ENCODE measurements around the gene SAP30BP.

SAP30BP gene

GRCh38 chr17:75731716-75732498, 64.8 kb downstream of the SAP30BP start:
- Histone ChIP-seq H3K4me3 (ENCODE audit: low read length) (no peak overlapping the region), H3K4me2 (ENCODE audit: low read length) (no peak overlapping the region), H3K27ac (ENCODE audit: low read length) (no peak overlapping the region), H3K9me3 (ENCODE audit: insufficient read depth, low read length) (no peaks in the 10 kb centered on the region), H2AFZ (ENCODE audit: low read depth, low read length) (no peak overlapping the region), H3K79me2 (ENCODE audit: low read length) (no peaks in the 10 kb centered on the region), H4K20me1 (ENCODE audit: insufficient read depth, low read length) (no peaks in the 10 kb centered on the region), H3K9ac (ENCODE audit: low read length) (no peak overlapping the region), H3K36me3 (replicated peaks; ENCODE audit: low read depth, low read length) (no peaks in the 10 kb centered on the region), H3K27me3 (ENCODE audit: low read depth, low read length) (no peaks in the 10 kb centered on the region), H3K4me1 (ENCODE audit: low read length) (peaks cover 4% of the 10 kb centered on the region; the same call in 1 of the 2 replicates)
- TF ChIP-seq EZH2phosphoT487 (IDR thresholded peaks at IDR 0.05; ENCODE audit: low read depth) = no peak
- TF ChIP-seq, protein P1, sequence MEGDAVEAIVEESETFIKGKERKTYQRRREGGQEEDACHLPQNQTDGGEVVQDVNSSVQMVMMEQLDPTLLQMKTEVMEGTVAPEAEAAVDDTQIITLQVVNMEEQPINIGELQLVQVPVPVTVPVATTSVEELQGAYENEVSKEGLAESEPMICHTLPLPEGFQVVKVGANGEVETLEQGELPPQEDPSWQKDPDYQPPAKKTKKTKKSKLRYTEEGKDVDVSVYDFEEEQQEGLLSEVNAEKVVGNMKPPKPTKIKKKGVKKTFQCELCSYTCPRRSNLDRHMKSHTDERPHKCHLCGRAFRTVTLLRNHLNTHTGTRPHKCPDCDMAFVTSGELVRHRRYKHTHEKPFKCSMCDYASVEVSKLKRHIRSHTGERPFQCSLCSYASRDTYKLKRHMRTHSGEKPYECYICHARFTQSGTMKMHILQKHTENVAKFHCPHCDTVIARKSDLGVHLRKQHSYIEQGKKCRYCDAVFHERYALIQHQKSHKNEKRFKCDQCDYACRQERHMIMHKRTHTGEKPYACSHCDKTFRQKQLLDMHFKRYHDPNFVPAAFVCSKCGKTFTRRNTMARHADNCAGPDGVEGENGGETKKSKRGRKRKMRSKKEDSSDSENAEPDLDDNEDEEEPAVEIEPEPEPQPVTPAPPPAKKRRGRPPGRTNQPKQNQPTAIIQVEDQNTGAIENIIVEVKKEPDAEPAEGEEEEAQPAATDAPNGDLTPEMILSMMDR (IDR thresholded peaks at IDR 0.05; ENCODE audit: low read depth, low read length) = no peak

- H3K27ac ChIP-seq (ENCODE audit: low read length) = no peak overlapping the region
- peaks cover 15% of the 10 kb centered on the region for H3K4me1 ChIP-seq (ENCODE audit: low read length)
- no peaks in the 10 kb centered on the region for H3K36me3 ChIP-seq (replicated peaks; ENCODE audit: low read depth, low read length)
- H3K79me2 ChIP-seq (ENCODE audit: low read length) = no peaks in the 10 kb centered on the region
- H4K20me1 ChIP-seq (ENCODE audit: insufficient read depth, low read length) = no peaks in the 10 kb centered on the region
- H3K9ac ChIP-seq (ENCODE audit: low read length) = no peak overlapping the region
- TF ChIP-seq, protein P1 (IDR thresholded peaks at IDR 0.05; ENCODE audit: low read depth, low read length) = no peak
- TF ChIP-seq EZH2phosphoT487 (IDR thresholded peaks at IDR 0.05; ENCODE audit: low read depth) = no peak
- H3K4me3 ChIP-seq (ENCODE audit: low read length) = no peak overlapping the region
- H3K9me3 ChIP-seq (ENCODE audit: insufficient read depth, low read length) = no peaks in the 10 kb centered on the region
- no peak overlapping the region for H3K4me2 ChIP-seq (ENCODE audit: low read length)
- H3K27me3 ChIP-seq (ENCODE audit: low read depth, low read length) = no peaks in the 10 kb centered on the region
- no peak overlapping the region for H2AFZ ChIP-seq (ENCODE audit: low read depth, low read length)
Measured at GRCh38 chr17:75733471-75733870, 66.3 kb downstream of the SAP30BP start.

DNA sequence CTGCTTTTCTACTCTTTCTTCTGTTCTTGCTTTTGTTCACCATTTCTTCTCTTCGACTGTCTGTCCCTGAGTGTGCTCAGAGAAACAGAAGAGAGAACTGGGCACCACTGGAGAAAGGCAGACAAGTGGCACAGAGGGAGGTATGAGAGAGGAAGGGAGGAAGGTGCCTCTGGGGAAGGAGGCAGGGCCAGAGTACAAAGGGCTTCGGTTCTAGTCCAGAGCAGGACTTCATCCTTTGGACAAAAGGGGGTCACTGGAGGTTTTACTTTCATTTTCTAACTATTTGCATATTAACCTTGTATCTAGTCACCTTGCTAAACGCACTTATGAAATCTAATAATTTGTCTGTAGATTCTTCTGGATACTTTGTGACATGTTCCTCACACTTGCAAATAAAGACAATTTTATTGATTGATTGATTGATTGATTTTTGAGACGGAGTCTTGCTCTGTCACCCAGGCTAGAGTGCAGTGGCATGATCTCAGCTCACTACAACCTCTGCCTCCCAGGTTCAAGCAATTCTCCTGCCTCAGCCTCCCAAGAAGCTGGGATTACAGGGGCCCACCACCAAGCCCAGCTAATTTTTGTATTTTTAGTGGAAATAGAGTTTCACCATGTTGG, 67.6 kb downstream of the SAP30BP start:
- Histone ChIP-seq H3K36me3 (replicated peaks; ENCODE audit: low read depth, low read length) (no peaks in the 10 kb centered on the region), H3K9ac (ENCODE audit: low read length) (no peak overlapping the region), H3K4me2 (ENCODE audit: low read length) (peak overlapping the region; percentile 28; the same call in 1 of the 2 replicates), H3K27ac (ENCODE audit: low read length) (no peak overlapping the region), H3K4me1 (ENCODE audit: low read length) (peaks cover 18% of the 10 kb centered on the region), H2AFZ (ENCODE audit: low read depth, low read length) (no peak overlapping the region; the same call in 1 of the 2 replicates), H4K20me1 (ENCODE audit: insufficient read depth, low read length) (no peaks in the 10 kb centered on the region), H3K79me2 (ENCODE audit: low read length) (no peaks in the 10 kb centered on the region), H3K9me3 (ENCODE audit: insufficient read depth, low read length) (no peaks in the 10 kb centered on the region), H3K27me3 (ENCODE audit: low read depth, low read length) (no peaks in the 10 kb centered on the region), H3K4me3 (ENCODE audit: low read length) (no peak overlapping the region)
- no peak for TF ChIP-seq EZH2phosphoT487 (IDR thresholded peaks at IDR 0.05; ENCODE audit: low read depth)
- TF ChIP-seq, protein P1 (IDR thresholded peaks at IDR 0.05; ENCODE audit: low read depth, low read length) = no peak

GRCh38 chr17:75736173-75736835, 69.2 kb downstream of the SAP30BP start:
- TF ChIP-seq EZH2phosphoT487 (IDR thresholded peaks at IDR 0.05; ENCODE audit: low read depth) = no peak
- TF ChIP-seq, protein P1 (IDR thresholded peaks at IDR 0.05; ENCODE audit: low read depth, low read length) = no peak

More at GRCh38 chr17:75736173-75736835, 69.2 kb downstream of the SAP30BP start:
- Histone ChIP-seq H3K27me3 (ENCODE audit: low read depth, low read length) (no peaks in the 10 kb centered on the region), H3K4me2 (ENCODE audit: low read length) (no peak overlapping the region), H3K9ac (ENCODE audit: low read length) (no peak overlapping the region), H3K79me2 (ENCODE audit: low read length) (no peaks in the 10 kb centered on the region), H2AFZ (ENCODE audit: low read depth, low read length) (no peak overlapping the region), H4K20me1 (ENCODE audit: insufficient read depth, low read length) (no peaks in the 10 kb centered on the region), H3K27ac (ENCODE audit: low read length) (no peak overlapping the region), H3K9me3 (ENCODE audit: insufficient read depth, low read length) (no peaks in the 10 kb centered on the region), H3K4me1 (ENCODE audit: low read length) (peaks cover 18% of the 10 kb centered on the region), H3K4me3 (ENCODE audit: low read length) (no peak overlapping the region), H3K36me3 (replicated peaks; ENCODE audit: low read depth, low read length) (no peaks in the 10 kb centered on the region)
